HUDEP-2 (cell line): ENCODE data around the gene AKAIN1.

ENCODE experiments used
- DNase-seq, 76 experiments: peaks; one replicate each; lab custom pipeline; 2025; ENCODE audit not compliant: unreplicated experiment in 76 of 76; lab: John Stamatoyannopoulos, UW

Gene AKAIN1

GRCh38 chr18:5103286-5103685 lies 93.8 kb downstream of the AKAIN1 start:
- DNase-seq, result no peak

DNA sequence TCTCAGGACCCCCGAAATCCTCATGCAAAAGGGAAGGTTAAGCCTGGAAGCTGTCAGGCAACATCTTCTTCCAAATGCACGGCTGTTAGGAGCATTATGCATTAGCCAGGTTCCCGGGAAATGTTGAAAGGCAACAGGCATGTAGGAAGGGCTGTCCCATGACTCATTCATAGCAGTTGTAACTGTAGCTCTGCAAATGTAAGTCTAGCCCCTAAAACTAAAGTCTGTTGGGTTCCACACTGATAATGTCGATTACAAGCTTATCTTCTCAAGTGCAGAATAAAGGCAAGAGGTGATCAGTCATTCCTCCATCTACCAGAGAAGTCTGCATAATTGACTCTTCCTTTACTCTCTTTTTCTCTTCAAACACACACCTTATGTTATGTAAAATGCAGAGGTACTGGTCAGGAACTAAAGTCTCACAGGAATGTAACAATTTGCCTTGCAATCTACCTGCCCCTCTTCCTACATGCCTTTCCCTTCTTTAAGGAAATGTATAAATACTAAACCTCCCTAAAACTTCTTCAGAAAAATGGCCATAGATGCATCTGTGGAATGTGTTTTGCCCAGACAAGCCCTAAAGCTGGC lies 99.8 kb downstream of the AKAIN1 start:
- peak in 7 of 76 experiments; percentile 0 to 40 (median 22) for DNase-seq

- DNase-seq, result peak in 2 of 76 experiments; percentile 0 to 18
These were observed 101.8 kb downstream of the AKAIN1 start for GRCh38 chr18:5095239-5095638.

- DNase-seq, result no peak
These were observed 103.2 kb downstream of the AKAIN1 start for GRCh38 chr18:5093902-5094301.
